ENCODE results near the gene PBX4.

The PBX4 gene

DNA sequence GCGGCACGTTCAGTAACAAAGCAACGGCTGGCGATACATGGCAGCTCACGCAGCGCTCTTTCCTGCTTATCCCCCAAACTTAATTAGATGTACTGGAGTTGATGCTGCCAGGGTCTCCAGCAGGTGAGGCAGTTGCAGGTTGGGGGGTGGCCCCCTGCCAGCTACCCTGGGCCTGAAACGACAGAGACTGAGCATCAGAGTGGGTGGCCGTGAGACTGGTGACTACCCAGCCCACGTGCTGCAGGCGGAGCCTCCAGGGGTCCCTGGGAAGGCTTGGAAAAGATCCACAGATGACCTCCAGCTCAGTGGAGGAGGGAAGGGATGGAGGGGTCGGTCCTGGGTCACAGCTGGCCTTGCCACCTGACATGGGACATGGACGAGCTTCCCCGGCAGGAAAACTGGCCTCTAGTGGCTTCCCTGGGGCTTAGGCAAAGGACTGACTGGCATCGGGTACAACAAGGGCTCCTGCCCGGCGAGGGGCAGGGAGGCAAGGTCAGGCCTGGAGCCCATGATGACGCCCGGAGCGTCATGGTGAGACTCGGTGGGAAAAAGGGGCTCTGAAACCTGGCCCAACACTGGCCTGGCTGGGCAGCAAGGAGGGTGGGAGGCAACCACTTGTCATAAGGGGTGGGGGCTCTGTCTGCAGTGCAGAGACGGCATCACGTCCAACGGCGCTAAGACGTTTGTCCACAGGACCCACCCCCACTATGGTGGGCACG, 56.4 kb downstream of the PBX4 start:
- Histone ChIP-seq H3K27ac (ENCODE audit: poor library complexity, severe bottlenecking) (no peak overlapping the region), H3K36me3 (ENCODE audit: low read depth) (no peaks in the 10 kb centered on the region), H3K9me3 (ENCODE audit: severe bottlenecking) (no peaks in the 10 kb centered on the region), H3K27me3 (ENCODE audit: insufficient read depth, poor library complexity, severe bottlenecking) (no peaks in the 10 kb centered on the region), H3K4me3 (ENCODE audit: severe bottlenecking) (no peak overlapping the region), H3K4me1 (ENCODE audit: insufficient read depth, poor library complexity, severe bottlenecking) (no peaks in the 10 kb centered on the region)
- TF ChIP-seq, protein P1, sequence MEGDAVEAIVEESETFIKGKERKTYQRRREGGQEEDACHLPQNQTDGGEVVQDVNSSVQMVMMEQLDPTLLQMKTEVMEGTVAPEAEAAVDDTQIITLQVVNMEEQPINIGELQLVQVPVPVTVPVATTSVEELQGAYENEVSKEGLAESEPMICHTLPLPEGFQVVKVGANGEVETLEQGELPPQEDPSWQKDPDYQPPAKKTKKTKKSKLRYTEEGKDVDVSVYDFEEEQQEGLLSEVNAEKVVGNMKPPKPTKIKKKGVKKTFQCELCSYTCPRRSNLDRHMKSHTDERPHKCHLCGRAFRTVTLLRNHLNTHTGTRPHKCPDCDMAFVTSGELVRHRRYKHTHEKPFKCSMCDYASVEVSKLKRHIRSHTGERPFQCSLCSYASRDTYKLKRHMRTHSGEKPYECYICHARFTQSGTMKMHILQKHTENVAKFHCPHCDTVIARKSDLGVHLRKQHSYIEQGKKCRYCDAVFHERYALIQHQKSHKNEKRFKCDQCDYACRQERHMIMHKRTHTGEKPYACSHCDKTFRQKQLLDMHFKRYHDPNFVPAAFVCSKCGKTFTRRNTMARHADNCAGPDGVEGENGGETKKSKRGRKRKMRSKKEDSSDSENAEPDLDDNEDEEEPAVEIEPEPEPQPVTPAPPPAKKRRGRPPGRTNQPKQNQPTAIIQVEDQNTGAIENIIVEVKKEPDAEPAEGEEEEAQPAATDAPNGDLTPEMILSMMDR (IDR thresholded peaks at IDR 0.05; ENCODE audit: poor library complexity, severe bottlenecking) = no peak
- peak; percentile 54 for DNase-seq (ENCODE audit: low spot score)
- no peak for ATAC-seq (ENCODE audit: low read depth)

DNA sequence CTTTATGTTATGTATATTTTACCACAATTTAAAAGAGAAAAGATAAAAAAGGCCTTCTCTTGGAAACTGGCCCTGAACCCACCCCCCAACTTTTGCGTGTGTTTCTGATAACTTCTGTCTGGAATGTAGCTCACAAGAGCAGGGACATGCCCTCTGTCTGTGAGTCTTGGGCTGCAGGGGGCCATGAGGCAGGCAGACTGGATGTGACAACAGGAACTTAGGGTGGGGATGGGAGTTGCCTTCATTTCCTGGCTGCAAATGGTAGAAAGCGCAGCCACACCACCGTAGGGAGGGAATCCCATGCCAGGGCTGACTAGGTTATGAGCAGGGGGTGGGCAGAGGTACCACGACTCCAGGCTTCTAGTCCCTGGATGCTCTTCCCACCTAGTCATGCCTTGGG, 58.6 kb downstream of the PBX4 start:
- Histone ChIP-seq H3K4me3 (ENCODE audit: severe bottlenecking) (no peak overlapping the region), H3K4me1 (ENCODE audit: insufficient read depth, poor library complexity, severe bottlenecking) (no peaks in the 10 kb centered on the region), H3K27me3 (ENCODE audit: insufficient read depth, poor library complexity, severe bottlenecking) (no peaks in the 10 kb centered on the region), H3K9me3 (ENCODE audit: severe bottlenecking) (no peaks in the 10 kb centered on the region), H3K36me3 (ENCODE audit: low read depth) (no peaks in the 10 kb centered on the region), H3K27ac (ENCODE audit: poor library complexity, severe bottlenecking) (no peak overlapping the region)
- no peak for ATAC-seq (ENCODE audit: low read depth)
- DNase-seq (ENCODE audit: low spot score) = no peak
- TF ChIP-seq, protein P1 (IDR thresholded peaks at IDR 0.05; ENCODE audit: poor library complexity, severe bottlenecking) = no peak

- no peaks in the 10 kb centered on the region for H3K36me3 ChIP-seq (ENCODE audit: low read depth)
- H3K27ac ChIP-seq (ENCODE audit: poor library complexity, severe bottlenecking) = no peak overlapping the region
- H3K27me3 ChIP-seq (ENCODE audit: insufficient read depth, poor library complexity, severe bottlenecking) = no peaks in the 10 kb centered on the region
- no peak overlapping the region for H3K4me3 ChIP-seq (ENCODE audit: severe bottlenecking)
- H3K4me1 ChIP-seq (ENCODE audit: insufficient read depth, poor library complexity, severe bottlenecking) = no peaks in the 10 kb centered on the region
- TF ChIP-seq, protein P1 (IDR thresholded peaks at IDR 0.05; ENCODE audit: poor library complexity, severe bottlenecking) = no peak
- no peak for ATAC-seq (ENCODE audit: low read depth)
- DNase-seq (ENCODE audit: low spot score) = peak; percentile 53
- no peaks in the 10 kb centered on the region for H3K9me3 ChIP-seq (ENCODE audit: severe bottlenecking)
Measured at GRCh38 chr19:19558636-19559035, 59.9 kb downstream of the PBX4 start.

DNA sequence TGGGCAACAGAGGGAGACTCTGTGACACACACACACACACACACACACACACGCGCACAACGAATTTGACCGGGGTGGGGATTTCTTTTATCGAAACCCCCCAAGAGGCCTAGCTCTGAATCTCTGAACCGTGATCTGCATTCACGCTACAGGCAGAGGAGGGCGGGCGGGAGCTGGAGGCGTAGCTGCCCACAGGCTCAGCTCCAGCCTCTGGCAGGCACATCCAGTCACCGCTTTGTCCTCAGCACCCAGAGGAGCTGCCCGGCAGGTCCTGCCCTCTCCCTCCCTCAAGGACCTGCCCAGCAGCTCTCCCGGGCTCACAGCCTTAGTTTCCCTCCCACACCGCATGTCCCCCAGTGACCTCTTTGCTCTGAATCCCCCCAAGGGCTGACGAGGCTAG, 60.4 kb downstream of the PBX4 start:
- TF ChIP-seq, protein P1 (IDR thresholded peaks at IDR 0.05; ENCODE audit: poor library complexity, severe bottlenecking) = no peak
- no peak for ATAC-seq (ENCODE audit: low read depth)

More for the DNA sequence above, 60.4 kb downstream of the PBX4 start:
- Histone ChIP-seq H3K4me1 (ENCODE audit: insufficient read depth, poor library complexity, severe bottlenecking) (no peaks in the 10 kb centered on the region), H3K27ac (ENCODE audit: poor library complexity, severe bottlenecking) (no peak overlapping the region), H3K27me3 (ENCODE audit: insufficient read depth, poor library complexity, severe bottlenecking) (no peaks in the 10 kb centered on the region), H3K4me3 (ENCODE audit: severe bottlenecking) (no peak overlapping the region), H3K36me3 (ENCODE audit: low read depth) (no peaks in the 10 kb centered on the region), H3K9me3 (ENCODE audit: severe bottlenecking) (no peaks in the 10 kb centered on the region)
- no peak for DNase-seq (ENCODE audit: low spot score)

Measured in RWPE2 (cell line).